ENCODE results near the gene EXD2. TPM values are rescaled to one million over a fixed set of nuclear protein-coding genes. Genes with fewer than 3 reads are reported as not detected.

The EXD2 gene
- total RNA-seq, 1 experiment from 2014 or later, result 22.5 TPM

- no peak for DNase-seq
- H3K9me3 ChIP-seq, result no peaks in the 10 kb centered on the region
- intact Hi-C loops (cut with micrococcal nuclease; ENCODE audit: unreplicated experiment), result no loop called here
- H3K27me3 ChIP-seq (replicated peaks; ENCODE audit: control insufficient read depth, insufficient read depth, low read length), result no peaks in the 10 kb centered on the region
- Mint-ChIP-seq H3K27me3 (ENCODE audit: insufficient read depth, unreplicated experiment) (no peaks in the 10 kb centered on the region), H3K9me3 (ENCODE audit: unreplicated experiment) (no peaks in the 10 kb centered on the region), H3K4me1 (ENCODE audit: low read depth, unreplicated experiment) (peaks cover 11% of the 10 kb centered on the region), H3K27ac (ENCODE audit: unreplicated experiment) (no peak overlapping the region), H3K4me3 (ENCODE audit: unreplicated experiment) (no peak overlapping the region), H3K36me3 (ENCODE audit: insufficient read depth, unreplicated experiment) (no peaks in the 10 kb centered on the region)
- ChIA-PET CTCF (no interaction called here), POLR2A (no interaction called here)
- no TSS peak for BruUV-seq (replicated peaks)
- H3K36me3 ChIP-seq (ENCODE audit: control insufficient read depth, insufficient read depth, low read length), result no peaks in the 10 kb centered on the region
- peaks cover 4% of the 10 kb centered on the region; the same call in 1 of the 2 replicates for H3K4me1 ChIP-seq
- H3K4me3 ChIP-seq (ENCODE audit: low read depth, low read length), result no peak overlapping the region
- TF ChIP-seq CTCF (IDR thresholded peaks at IDR 0.05; ENCODE audit: insufficient read depth in 1 of 2, low read depth in 1 of 2, low read length in 1 of 2, severe bottlenecking in 1 of 2, unreplicated experiment in 1 of 2), result no peak
Observed at GRCh38 chr14:69291396-69291795, 100.1 kb downstream of the EXD2 start.

GRCh38 chr14:69291891-69292561 lies 100.7 kb downstream of the EXD2 start:
- CTCF ChIA-PET, result interaction anchor here (0.5 kb wide), 1 partner anchor 68 kb away, joined by 3 read pairs; no protein-coding TSS in a partner anchor
- no peak overlapping the region for H3K27ac Mint-ChIP-seq (ENCODE audit: unreplicated experiment)
- Histone ChIP-seq H3K27me3 (replicated peaks; ENCODE audit: control insufficient read depth, insufficient read depth, low read length) (no peaks in the 10 kb centered on the region), H3K9me3 (no peaks in the 10 kb centered on the region), H3K4me1 (peaks cover 4% of the 10 kb centered on the region; the same call in 1 of the 2 replicates), H3K36me3 (ENCODE audit: control insufficient read depth, insufficient read depth, low read length) (no peaks in the 10 kb centered on the region), H3K4me3 (ENCODE audit: low read depth, low read length) (no peak overlapping the region)
- DNase-seq, result no peak
- no peak overlapping the region for H3K4me3 Mint-ChIP-seq (ENCODE audit: unreplicated experiment)
- no peaks in the 10 kb centered on the region for H3K36me3 Mint-ChIP-seq (ENCODE audit: insufficient read depth, unreplicated experiment)
- peaks cover 10% of the 10 kb centered on the region for H3K4me1 Mint-ChIP-seq (ENCODE audit: low read depth, unreplicated experiment)
- BruUV-seq (replicated peaks), result no TSS peak
- POLR2A ChIA-PET, result no interaction called here
- no peak for TF ChIP-seq CTCF (IDR thresholded peaks at IDR 0.05; ENCODE audit: insufficient read depth in 1 of 2, low read depth in 1 of 2, low read length in 1 of 2, severe bottlenecking in 1 of 2, unreplicated experiment in 1 of 2)
- H3K9me3 Mint-ChIP-seq (ENCODE audit: unreplicated experiment), result no peaks in the 10 kb centered on the region
- intact Hi-C loops (cut with micrococcal nuclease; ENCODE audit: unreplicated experiment), result no loop called here
- H3K27me3 Mint-ChIP-seq (ENCODE audit: insufficient read depth, unreplicated experiment), result no peaks in the 10 kb centered on the region

Other genes starting within 250 kb of the EXD2 start
- gene ACTN1, start 212.2 kb upstream of the EXD2 start, total RNA-seq (2022), result 170 and 181 TPM in 2 replicates
- gene DCAF5, start 38.4 kb upstream of the EXD2 start, total RNA-seq (2022), result 34.8 and 36.8 TPM in 2 replicates
- gene GALNT16, start 68.7 kb downstream of the EXD2 start, total RNA-seq (2022), result 3.2 and 3.8 TPM in 2 replicates
- 365 and 388 TPM in 2 replicates for gene ERH, start 206.8 kb downstream of the EXD2 start, total RNA-seq (2022)
- 94.2 and 96.4 TPM in 2 replicates for gene SLC39A9, start 207.2 kb downstream of the EXD2 start, total RNA-seq (2022)